ENCODE results near the gene IFT25. TPM values are rescaled to one million over a fixed set of nuclear protein-coding genes. Genes with fewer than 3 reads are reported as not detected.

Gene IFT25
- polyA plus RNA-seq, 1 donor = 68.2 TPM

GRCh38 chr1:53959664-53960250 lies 14.3 kb upstream of the IFT25 start:
- no peak for DNase-seq

- DNase-seq = no peak
Observed at GRCh38 chr1:53957194-53957818, 11.8 kb upstream of the IFT25 start.

GRCh38 chr1:53956308-53957168 lies 11.0 kb upstream of the IFT25 start:
- no peak for DNase-seq

GRCh38 chr1:53954128-53954527 lies 8.6 kb upstream of the IFT25 start:
- DNase-seq = no peak

GRCh38 chr1:53951697-53952096 lies 6.2 kb upstream of the IFT25 start:
- DNase-seq = no peak

- peak; percentile 55 for DNase-seq
Observed at GRCh38 chr1:53949023-53949990, 3.8 kb upstream of the IFT25 start.

- no peak for DNase-seq
Observed at GRCh38 chr1:53948291-53948690, 2.8 kb upstream of the IFT25 start.

GRCh38 chr1:53947172-53947907 lies 1.8 kb upstream of the IFT25 start:
- DNase-seq = no peak

GRCh38 chr1:53946252-53947171 lies 1.0 kb upstream of the IFT25 start, which contains the start of gene LRRC42:
LRRC42 (plus strand) TSS chr1:53946350; CDS start chr1:53952000, 5,650 bp downstream.
- DNase-seq = peak; percentile 86

- no peak for DNase-seq
Observed at GRCh38 chr1:53945183-53945432, 391 bp downstream of the IFT25 start.

GRCh38 chr1:53944469-53945182 lies 873 bp downstream of the IFT25 start:
- no peak for DNase-seq

GRCh38 chr1:53943490-53944043 lies 1.9 kb downstream of the IFT25 start:
- DNase-seq = no peak

GRCh38 chr1:53943090-53943489 lies 2.4 kb downstream of the IFT25 start:
- DNase-seq = no peak

GRCh38 chr1:53942127-53942957 lies 3.2 kb downstream of the IFT25 start:
- DNase-seq = no peak

GRCh38 chr1:53938136-53938830 lies 7.2 kb downstream of the IFT25 start:
- DNase-seq = no peak

- no peak for DNase-seq
Observed at GRCh38 chr1:53936430-53936829, 9.1 kb downstream of the IFT25 start.

GRCh38 chr1:53934170-53934765 lies 11.2 kb downstream of the IFT25 start:
- DNase-seq = no peak

Data from left kidney (tissue), 2 donors.